ENCODE measurements around the gene DNAJC17.

The DNAJC17 gene

DNA sequence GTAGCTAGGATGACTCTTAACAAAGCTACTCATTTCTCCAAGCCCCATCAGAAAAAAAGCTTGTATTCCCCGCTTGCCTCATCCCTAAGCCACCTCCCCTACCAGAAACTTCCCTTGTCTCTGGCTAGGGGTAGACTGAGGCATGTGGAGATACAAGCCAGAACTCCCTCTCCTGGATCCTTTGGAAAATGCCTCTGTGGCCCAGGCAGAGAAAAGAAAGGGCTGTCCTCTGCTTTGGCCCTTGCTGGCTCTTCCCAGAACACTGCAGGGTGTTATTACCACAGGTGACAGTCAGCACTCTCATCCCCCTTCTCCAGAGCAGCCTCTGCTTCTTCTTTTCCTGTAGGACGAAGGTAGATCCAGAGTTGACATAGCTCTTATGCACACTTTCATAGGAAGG lies 67.4 kb downstream of the DNAJC17 start:
- DNase-seq (ENCODE audit: low read depth in 2 of 2): no peak

- no peak for DNase-seq (ENCODE audit: low read depth in 2 of 2)
These were observed 68.2 kb downstream of the DNAJC17 start for GRCh38 chr15:40739047-40739446.

GRCh38 chr15:40737048-40737447 lies 70.2 kb downstream of the DNAJC17 start:
- DNase-seq (ENCODE audit: low read depth in 2 of 2): no peak

DNA sequence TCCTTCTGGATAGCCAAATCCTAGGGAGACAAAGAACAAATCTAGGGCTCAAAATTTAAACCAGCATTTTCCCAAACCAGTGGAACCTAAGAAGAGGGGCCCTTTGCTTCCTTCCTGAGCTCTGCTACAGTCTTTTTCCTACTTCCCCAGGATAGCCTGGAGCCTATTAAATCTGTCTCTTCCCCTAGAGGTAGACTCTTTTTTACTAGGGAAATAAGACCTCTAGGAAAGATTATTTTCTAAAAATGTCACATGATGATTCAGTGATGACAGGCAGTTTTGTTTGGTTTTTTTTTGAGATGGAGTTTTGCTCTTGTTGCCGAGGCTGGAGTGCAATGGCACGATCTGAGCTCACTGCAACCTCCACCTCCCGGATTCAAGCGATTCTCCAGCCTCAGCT lies 70.7 kb downstream of the DNAJC17 start:
- no peak for DNase-seq (ENCODE audit: low read depth in 2 of 2)

GRCh38 chr15:40731034-40731433 lies 76.2 kb downstream of the DNAJC17 start:
- no peak for DNase-seq (ENCODE audit: low read depth in 2 of 2)

GRCh38 chr15:40723919-40724318 lies 83.4 kb downstream of the DNAJC17 start:
- DNase-seq (ENCODE audit: low read depth in 2 of 2): no peak

GRCh38 chr15:40722934-40723333 lies 84.3 kb downstream of the DNAJC17 start:
- DNase-seq (ENCODE audit: low read depth in 2 of 2): no peak

DNA sequence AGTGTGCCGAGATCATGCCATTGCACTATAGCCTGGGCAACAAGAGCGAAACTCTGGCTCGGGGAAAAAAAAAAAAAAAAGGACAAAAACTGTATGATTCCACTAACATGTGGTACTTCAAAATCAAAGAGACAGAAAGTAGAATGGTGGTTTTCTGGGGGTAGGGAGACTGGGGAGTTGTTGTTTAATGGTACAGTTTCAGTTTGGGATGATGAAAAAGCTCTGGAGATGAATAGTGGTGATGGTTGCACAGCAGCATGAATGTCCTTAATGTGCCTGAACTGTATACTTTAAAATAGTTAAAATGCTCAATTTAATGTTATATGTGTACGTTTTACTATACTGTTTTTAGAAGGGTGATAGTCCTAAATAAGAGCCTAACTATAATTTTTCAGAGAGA lies 84.9 kb downstream of the DNAJC17 start:
- no peak for DNase-seq (ENCODE audit: low read depth in 2 of 2)

DNA sequence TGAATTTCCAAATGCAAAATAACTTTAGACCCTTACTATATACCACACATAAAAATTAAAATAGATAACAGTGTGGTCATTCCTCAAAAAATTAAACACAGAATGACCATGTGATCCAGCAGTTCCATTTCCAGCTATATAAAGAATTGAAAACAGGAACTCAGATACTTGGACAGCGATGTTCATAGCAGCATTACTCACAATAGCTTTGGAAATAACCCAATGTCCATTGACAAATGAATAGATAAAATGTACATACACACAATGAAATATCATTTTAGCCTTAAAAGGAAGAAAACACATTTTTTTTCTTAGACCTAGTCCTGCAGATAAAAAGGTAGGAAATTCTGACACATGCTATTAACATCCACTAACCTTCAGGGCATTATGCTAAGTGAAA lies 85.6 kb downstream of the DNAJC17 start:
- DNase-seq (ENCODE audit: low read depth in 2 of 2): no peak

DNA sequence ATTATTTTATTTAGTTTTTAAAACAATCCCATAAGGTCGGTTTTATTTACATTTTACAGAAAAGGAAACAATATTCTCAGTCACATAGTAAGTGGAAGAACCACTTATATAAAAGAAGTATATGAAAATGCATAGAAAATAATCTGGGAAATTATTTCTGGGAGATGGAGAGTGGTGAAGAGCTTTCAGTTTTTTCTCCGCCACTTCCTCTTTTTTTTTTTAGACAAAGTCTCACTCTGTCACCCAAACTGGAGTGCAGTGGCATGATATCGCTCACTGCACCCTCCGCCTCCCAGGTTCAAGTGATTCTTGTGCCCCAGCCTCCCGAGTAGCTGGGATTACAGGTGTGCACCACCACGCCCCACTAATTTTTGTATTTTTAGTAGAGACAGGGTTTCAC lies 91.1 kb downstream of the DNAJC17 start:
- DNase-seq (ENCODE audit: low read depth in 2 of 2): no peak
